PC-9 (cell line): ENCODE measurements around the gene SLC25A34.

Experiments used
- CTCF ChIP-seq: fragments of 200-600 bp; sonication (generic); conservative IDR thresholded peaks from 2 replicates; pipeline ENCODE4 v1.6.1; 2017; ENCODE audit warnings: mixed run types, antibody characterized with exemption, mild to moderate bottlenecking, moderate library complexity
- EZH2 ChIP-seq: fragments of 200-600 bp; sonication (generic); IDR thresholded peaks from 2 replicates; pipeline ENCODE4 v1.8.0; 2017; ENCODE audit warnings: antibody characterized with exemption, low read depth

GRCh38 chr1:15760520-15761211 is 24.6 kb downstream of the SLC25A34 start:
- no peak for TF ChIP-seq EZH2
- TF ChIP-seq CTCF, result no peak
